Omental fat pad (tissue), 4 donors: ENCODE results near the gene PLCH1. TPM values are rescaled to one million over a fixed set of nuclear protein-coding genes. Genes with fewer than 3 reads are reported as not detected.

Experiments
- ATAC-seq: fragments of 150-250 bp; one replicate; pipeline ENCODE4 v1.9.1; 2016; ENCODE audit warnings: mild to moderate bottlenecking, moderate library complexity; ENCODE audit not compliant: low FRiP score
- DNase-seq: peaks from one replicate; pipeline ENCODE4 v3.0.0-alpha.2; 2019; ENCODE audit warnings: low spot score
- CTCF ChIP-seq, 3 donors: fragments of 450-650 bp; IDR thresholded peaks; one replicate each; pipeline ENCODE4 v1.5.1; 2016 to 2017; ENCODE audit warnings: antibody characterized with exemption in 3 of 3, mild to moderate bottlenecking in 3 of 3, moderate library complexity in 2 of 3
- total RNA-seq, 4 donors: library from RNA; depleted of rRNA; stranded (reverse); fragments of >200 nt; gene quantifications; one replicate each; pipeline ENCODE4 v1.1.0, GENCODE V29; 2016

PLCH1 gene
- total RNA-seq, 4 donors from 2014 or later, result 0.12 to 3.2 (median 0.23) TPM

- DNase-seq (no peak), ATAC-seq (no peak)
- TF ChIP-seq CTCF (IDR thresholded peaks at IDR 0.05), result no peak
Measured at GRCh38 chr3:155441026-155441425, 303.8 kb downstream of the PLCH1 start.

GRCh38 chr3:155435821-155436220 lies 309.1 kb downstream of the PLCH1 start:
- DNase-seq (no peak), ATAC-seq (no peak)
- TF ChIP-seq CTCF (IDR thresholded peaks at IDR 0.05), result no peak

- no peak for DNase-seq
- ATAC-seq, result no peak
- no peak for TF ChIP-seq CTCF (IDR thresholded peaks at IDR 0.05)
Measured at GRCh38 chr3:155431856-155432570, 312.9 kb downstream of the PLCH1 start.

GRCh38 chr3:155428563-155428962 lies 316.3 kb downstream of the PLCH1 start:
- ATAC-seq (no peak), DNase-seq (no peak)
- no peak for TF ChIP-seq CTCF (IDR thresholded peaks at IDR 0.05)

GRCh38 chr3:155426524-155427230 lies 318.2 kb downstream of the PLCH1 start:
- no peak for ATAC-seq
- TF ChIP-seq CTCF (IDR thresholded peaks at IDR 0.05), result no peak
- no peak for DNase-seq

GRCh38 chr3:155425396-155425795 lies 319.5 kb downstream of the PLCH1 start:
- DNase-seq (no peak), ATAC-seq (no peak)
- TF ChIP-seq CTCF (IDR thresholded peaks at IDR 0.05), result no peak

- no peak for ATAC-seq
- no peak for TF ChIP-seq CTCF (IDR thresholded peaks at IDR 0.05)
Measured at GRCh38 chr3:155424323-155424710, 320.6 kb downstream of the PLCH1 start.

More at GRCh38 chr3:155424323-155424710, 320.6 kb downstream of the PLCH1 start:
- DNase-seq, result no peak
